Stomach (tissue), 9 donors: ENCODE results near the gene BNC2. TPM values are rescaled to one million over a fixed set of nuclear protein-coding genes. Genes with fewer than 3 reads are reported as not detected.

ENCODE experiments used
- DNase-seq, 2 donors: peaks; one replicate each; pipeline versions ENCODE4 v3.0.0 to v3.0.0-alpha.2; 2013 to 2019
- H3K27ac ChIP-seq, 5 donors: fragments of 200-600 bp in 4 of 5; sonication (generic) in 4 of 5; one replicate each; pipeline ENCODE4 v1.5.1; 2013 to 2019; ENCODE audit warnings: mild to moderate bottlenecking in 1 of 5, moderate library complexity in 1 of 5
- H3K27me3 ChIP-seq, 3 donors: fragments of 200-600 bp; sonication (generic); one replicate each; pipeline ENCODE4 v1.5.1; 2017 to 2019; ENCODE audit warnings: mixed run types in 1 of 3
- H3K36me3 ChIP-seq, 4 donors: fragments of 200-600 bp; sonication (generic); 1 replicate in 3 of 4; 2 replicates in 1 of 4; pipeline ENCODE4 v1.5.1; 2016 to 2019
- H3K4me1 ChIP-seq, 4 donors: fragments of 200-600 bp; sonication (generic); one replicate each; pipeline ENCODE4 v1.5.1; 2016 to 2019
- H3K4me3 ChIP-seq, 4 donors: fragments of 200-600 bp; sonication (generic) in 3 of 4; one replicate each; pipeline ENCODE4 v1.5.1; 2016 to 2019; ENCODE audit warnings: mild to moderate bottlenecking in 1 of 4
- H3K9me3 ChIP-seq, 4 donors: fragments of 200-600 bp; sonication (generic); one replicate each; pipeline ENCODE4 v1.5.1; 2016 to 2019
- EP300 ChIP-seq: sonication (generic); formaldehyde crosslinking; IDR thresholded peaks from one replicate; pipeline ENCODE4 v1.6.1; 2017; ENCODE audit warnings: antibody characterized with exemption
- POLR2A ChIP-seq, 4 donors: fragments of 450-650 bp; IDR thresholded peaks; one replicate each; pipeline ENCODE4 v1.6.1; 2016; ENCODE audit warnings: antibody characterized with exemption in 4 of 4, control low read depth in 2 of 4, mild to moderate bottlenecking in 1 of 4, moderate library complexity in 1 of 4
- POLR2AphosphoS5 ChIP-seq, 3 donors: sonication (generic); formaldehyde crosslinking; IDR thresholded peaks; one replicate each; pipeline ENCODE4 v1.6.1; 2016; ENCODE audit warnings: antibody characterized with exemption in 3 of 3
- WGBS, 5 donors: extraction: QIAGEN DNeasy Blood & Tissue Kit in 3 of 5; methylation state at CpG; one replicate each; pipeline versions ENCODE4 v1.1.5 to v1.1.7; 2013 to 2018; 5-methylcytosine and 5-hydroxymethylcytosine counted together
- intact Hi-C: fragments of 100-400 bp; cut with DNase I; formaldehyde crosslinking; loops from one replicate; pipeline ENCODE4 v1.15.1; 2023; ENCODE audit warnings: low total_unique reads
- polyA plus RNA-seq, 3 donors: library from polyadenylated mRNA; stranded (reverse); fragments of 200-250 nt; gene quantifications; one replicate each; pipeline ENCODE4 v1.2.3, GENCODE V29; 2013
- small RNA-seq, 4 donors: library from RNA; depleted of rRNA; stranded (forward); fragments of <200 nt; gene quantifications; one replicate each; pipeline ENCODE3, GENCODE V24; 2016
- total RNA-seq, 5 donors: library from RNA; depleted of rRNA; stranded (reverse); fragments of >200 nt; gene quantifications; one replicate each; pipeline versions ENCODE4 v1.1.0 to v1.2.3, GENCODE V29; 2014 to 2016
- TF ChIP-seq, protein P1 (sequence below), 7 experiments: fragments of 450-650 bp in 4 of 7; fragments of 200-600 bp in 3 of 7; sonication (generic) in 3 of 7; IDR thresholded peaks; one replicate each; pipeline ENCODE4 v1.5.1; 2016 to 2019; ENCODE audit warnings: antibody characterized with exemption in 7 of 7, control low read depth in 2 of 7, mild to moderate bottlenecking in 1 of 7
- donor health status: healthy with polysubstance abuse.
- donor health status: Bipolar disorder and iron deficiency.
- donor health status: healthy.

The BNC2 gene
- total and polyA plus RNA-seq, 8 donors = 1.1 to 60.7 (median 7.6) TPM

DNA sequence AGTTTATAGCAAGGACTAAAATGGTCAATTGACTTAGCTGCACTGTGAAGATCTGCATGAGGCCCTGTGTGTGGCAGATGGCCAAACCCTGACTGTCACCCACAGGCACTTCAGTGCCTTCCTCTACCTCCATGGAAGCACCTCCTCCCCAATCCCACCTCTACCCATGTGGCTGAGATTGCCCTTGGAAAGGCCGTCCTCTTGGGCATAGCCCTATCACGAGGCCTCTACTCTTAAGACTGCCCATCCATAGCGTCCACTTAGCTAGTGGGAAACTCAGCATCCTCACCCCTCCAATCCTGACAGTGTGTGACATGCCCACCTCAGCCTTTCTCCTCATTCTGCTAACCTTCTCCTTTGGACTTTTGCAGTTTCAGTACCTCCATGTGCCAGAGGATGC lies 510.2 kb downstream of the BNC2 start:
- 85 to 92% (median 89%) methylated on average over 3 of the region's 3 CpGs for WGBS, 5 donors
- TF ChIP-seq, protein P1, sequence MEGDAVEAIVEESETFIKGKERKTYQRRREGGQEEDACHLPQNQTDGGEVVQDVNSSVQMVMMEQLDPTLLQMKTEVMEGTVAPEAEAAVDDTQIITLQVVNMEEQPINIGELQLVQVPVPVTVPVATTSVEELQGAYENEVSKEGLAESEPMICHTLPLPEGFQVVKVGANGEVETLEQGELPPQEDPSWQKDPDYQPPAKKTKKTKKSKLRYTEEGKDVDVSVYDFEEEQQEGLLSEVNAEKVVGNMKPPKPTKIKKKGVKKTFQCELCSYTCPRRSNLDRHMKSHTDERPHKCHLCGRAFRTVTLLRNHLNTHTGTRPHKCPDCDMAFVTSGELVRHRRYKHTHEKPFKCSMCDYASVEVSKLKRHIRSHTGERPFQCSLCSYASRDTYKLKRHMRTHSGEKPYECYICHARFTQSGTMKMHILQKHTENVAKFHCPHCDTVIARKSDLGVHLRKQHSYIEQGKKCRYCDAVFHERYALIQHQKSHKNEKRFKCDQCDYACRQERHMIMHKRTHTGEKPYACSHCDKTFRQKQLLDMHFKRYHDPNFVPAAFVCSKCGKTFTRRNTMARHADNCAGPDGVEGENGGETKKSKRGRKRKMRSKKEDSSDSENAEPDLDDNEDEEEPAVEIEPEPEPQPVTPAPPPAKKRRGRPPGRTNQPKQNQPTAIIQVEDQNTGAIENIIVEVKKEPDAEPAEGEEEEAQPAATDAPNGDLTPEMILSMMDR (IDR thresholded peaks at IDR 0.05) = no peak
- no peak for TF ChIP-seq EP300
- no peak for TF ChIP-seq POLR2A (IDR thresholded peaks at IDR 0.05)
- TF ChIP-seq POLR2AphosphoS5 (IDR thresholded peaks at IDR 0.05) = no peak
- no peak for DNase-seq
- H3K36me3 ChIP-seq = no peaks in the 10 kb centered on the region
- H3K27ac ChIP-seq = no peak overlapping the region
- H3K27me3 ChIP-seq = no peaks in the 10 kb centered on the region
- H3K4me1 ChIP-seq = no peaks in the 10 kb centered on the region
- no peaks in the 10 kb centered on the region for H3K9me3 ChIP-seq
- H3K4me3 ChIP-seq = no peak overlapping the region
- intact Hi-C loops = no loop called here

Small RNAs within 50 kb of the gene (small RNA-seq; reads per million reads assigned to genes)
- 0 reads per million in 4 donors for gene LSM1P1
